ENCODE measurements around the gene PLEKHH1.

DNA sequence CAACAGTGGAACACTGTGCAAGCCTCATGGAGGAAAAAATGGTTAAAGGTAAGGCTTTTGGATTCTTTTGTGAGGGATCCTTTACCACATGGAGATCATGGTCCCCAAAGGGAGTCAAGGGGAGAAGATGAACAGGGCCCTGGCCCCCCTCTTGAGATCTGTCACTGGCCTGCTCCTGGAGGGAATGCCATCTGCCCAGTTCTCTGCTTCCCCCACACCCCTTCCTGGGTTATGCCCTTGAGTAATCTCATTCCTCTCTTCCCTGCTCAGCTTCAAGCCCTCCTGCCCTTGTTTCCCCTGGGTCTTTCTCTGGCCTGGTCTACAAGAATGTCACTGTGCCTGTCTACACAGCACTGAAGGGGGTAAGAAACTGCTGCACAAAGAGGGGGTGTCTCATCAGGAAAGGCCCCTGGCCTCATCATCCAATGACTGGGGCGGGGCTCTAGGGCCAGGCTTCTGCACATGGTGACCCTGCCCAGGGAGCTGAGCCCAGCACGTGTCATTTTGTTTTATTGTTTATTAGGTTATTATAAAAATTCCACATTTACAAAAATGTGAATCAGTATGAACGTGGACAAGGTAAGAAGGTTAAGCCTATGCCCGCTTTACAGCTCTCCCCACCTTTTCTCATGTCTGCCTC lies 36.7 kb downstream of the PLEKHH1 start:
- TF ChIP-seq, protein P1, sequence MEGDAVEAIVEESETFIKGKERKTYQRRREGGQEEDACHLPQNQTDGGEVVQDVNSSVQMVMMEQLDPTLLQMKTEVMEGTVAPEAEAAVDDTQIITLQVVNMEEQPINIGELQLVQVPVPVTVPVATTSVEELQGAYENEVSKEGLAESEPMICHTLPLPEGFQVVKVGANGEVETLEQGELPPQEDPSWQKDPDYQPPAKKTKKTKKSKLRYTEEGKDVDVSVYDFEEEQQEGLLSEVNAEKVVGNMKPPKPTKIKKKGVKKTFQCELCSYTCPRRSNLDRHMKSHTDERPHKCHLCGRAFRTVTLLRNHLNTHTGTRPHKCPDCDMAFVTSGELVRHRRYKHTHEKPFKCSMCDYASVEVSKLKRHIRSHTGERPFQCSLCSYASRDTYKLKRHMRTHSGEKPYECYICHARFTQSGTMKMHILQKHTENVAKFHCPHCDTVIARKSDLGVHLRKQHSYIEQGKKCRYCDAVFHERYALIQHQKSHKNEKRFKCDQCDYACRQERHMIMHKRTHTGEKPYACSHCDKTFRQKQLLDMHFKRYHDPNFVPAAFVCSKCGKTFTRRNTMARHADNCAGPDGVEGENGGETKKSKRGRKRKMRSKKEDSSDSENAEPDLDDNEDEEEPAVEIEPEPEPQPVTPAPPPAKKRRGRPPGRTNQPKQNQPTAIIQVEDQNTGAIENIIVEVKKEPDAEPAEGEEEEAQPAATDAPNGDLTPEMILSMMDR (IDR thresholded peaks at IDR 0.05; ENCODE audit: low read depth, low read length) = no peak
- TF ChIP-seq EZH2phosphoT487 (IDR thresholded peaks at IDR 0.05; ENCODE audit: low read depth) = no peak
